ENCODE data around the gene BRF1.

DNA sequence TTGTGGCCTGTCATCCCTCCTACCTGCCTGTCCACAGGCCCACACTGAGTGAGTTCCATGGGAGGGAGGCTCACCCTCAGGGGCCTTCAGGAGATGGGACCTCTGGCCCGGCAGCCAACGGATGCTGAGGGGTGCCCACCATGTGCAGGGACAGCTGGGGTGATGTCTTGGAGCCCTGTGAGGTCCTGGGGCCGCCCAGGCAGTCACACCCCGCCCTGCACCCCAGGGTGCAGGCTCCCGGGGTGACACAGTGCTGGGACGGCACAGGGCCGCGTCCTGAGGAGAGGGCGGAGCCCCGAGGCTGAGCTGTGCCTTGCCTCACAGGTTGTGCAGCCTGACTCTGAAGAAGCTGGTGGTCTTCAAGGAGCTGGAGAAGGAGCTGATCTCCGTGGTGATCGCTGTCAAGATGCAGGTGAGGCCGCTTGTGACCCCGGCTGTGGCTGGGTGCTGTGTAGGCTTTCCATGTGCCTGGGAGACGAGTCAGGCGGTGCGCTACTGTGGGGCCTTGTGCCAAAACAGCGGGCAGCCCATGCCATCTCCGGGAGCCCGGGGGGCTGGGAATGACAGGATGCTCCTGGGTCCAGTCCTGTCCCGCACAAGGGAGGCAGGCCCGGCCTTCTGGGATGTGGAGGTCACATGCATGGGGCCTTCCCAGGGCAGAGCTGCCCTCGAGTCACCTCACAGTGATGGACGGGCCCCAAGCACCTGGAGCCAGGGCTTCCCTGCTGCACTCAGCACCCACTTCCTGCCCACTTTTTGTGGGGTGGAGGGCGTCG lies 47.6 kb upstream of the BRF1 start:
- TF ChIP-seq, protein P1, sequence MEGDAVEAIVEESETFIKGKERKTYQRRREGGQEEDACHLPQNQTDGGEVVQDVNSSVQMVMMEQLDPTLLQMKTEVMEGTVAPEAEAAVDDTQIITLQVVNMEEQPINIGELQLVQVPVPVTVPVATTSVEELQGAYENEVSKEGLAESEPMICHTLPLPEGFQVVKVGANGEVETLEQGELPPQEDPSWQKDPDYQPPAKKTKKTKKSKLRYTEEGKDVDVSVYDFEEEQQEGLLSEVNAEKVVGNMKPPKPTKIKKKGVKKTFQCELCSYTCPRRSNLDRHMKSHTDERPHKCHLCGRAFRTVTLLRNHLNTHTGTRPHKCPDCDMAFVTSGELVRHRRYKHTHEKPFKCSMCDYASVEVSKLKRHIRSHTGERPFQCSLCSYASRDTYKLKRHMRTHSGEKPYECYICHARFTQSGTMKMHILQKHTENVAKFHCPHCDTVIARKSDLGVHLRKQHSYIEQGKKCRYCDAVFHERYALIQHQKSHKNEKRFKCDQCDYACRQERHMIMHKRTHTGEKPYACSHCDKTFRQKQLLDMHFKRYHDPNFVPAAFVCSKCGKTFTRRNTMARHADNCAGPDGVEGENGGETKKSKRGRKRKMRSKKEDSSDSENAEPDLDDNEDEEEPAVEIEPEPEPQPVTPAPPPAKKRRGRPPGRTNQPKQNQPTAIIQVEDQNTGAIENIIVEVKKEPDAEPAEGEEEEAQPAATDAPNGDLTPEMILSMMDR (conservative IDR thresholded peaks at IDR 0.05 in 1 of 2, IDR thresholded peaks at IDR 0.05 in 1 of 2; ENCODE audit: low read depth in 1 of 2, low read length in 2 of 2), result no peak
- TF ChIP-seq EZH2 (IDR thresholded peaks at IDR 0.05; ENCODE audit: low read length, missing control alignments), result no peak

Data from fibroblast of lung (primary cell).